ENCODE data around the gene AASDH.

DNA sequence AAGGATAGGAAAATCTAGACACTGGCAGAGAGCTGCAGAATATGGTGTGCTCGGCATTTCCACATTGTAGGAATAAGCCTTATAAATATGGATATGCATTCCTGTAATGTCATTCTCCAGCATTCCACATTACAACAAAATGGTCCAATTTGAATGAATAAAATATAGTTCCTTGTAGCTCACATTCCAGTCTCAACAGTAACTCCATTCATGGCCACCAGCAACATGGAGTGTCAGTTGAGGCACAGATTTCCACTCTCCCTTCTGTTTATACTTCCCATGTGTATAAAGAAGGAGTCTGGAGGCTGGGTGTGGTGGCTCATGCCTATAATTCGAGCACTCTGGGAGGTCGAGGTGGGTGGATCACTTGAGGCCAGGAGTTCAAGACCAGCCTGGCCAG, 84.5 kb downstream of the AASDH start:
- TF ChIP-seq CTCF (IDR thresholded peaks at IDR 0.05; ENCODE audit: low read depth, low read length) (no peak), POLR2A (IDR thresholded peaks at IDR 0.05; ENCODE audit: extremely low read depth, insufficient read length) (no peak), MAX (IDR thresholded peaks at IDR 0.05; ENCODE audit: low read depth, low read length) (no peak), MYC (IDR thresholded peaks at IDR 0.05; ENCODE audit: low read depth, low read length) (no peak)
